Activated naive CD4-positive, alpha-beta T cell treated with anti-CD3 and anti-CD28 coated beads, Interleukin-2, amount 10 ng/mL, durations not matched to agents 7 days and 5 days (primary cell): ENCODE data around the gene ZNF160.
"Not testable (repeated sequence)": the region's sequence is repeated elsewhere in the genome, so short reads cannot be mapped to it uniquely, and the experiment has no call there.

ENCODE experiments used
- CTCF ChIA-PET: fragments of 350-600 bp; sonication (Branson Sonifier 250); formaldehyde crosslinking; loops from one replicate; lab custom pipeline; 2021; ENCODE audit warnings: antibody characterized with exemption; lab: Charles Lee
- DNase-seq: peaks from one replicate; pipeline ENCODE4 v3.0.0-alpha.2; 2020
- H3K27ac Mint-ChIP-seq: one replicate; pipeline ENCODE4 v1.8.0; 2021; ENCODE audit warnings: mild to moderate bottlenecking, moderate library complexity, mixed read lengths
- H3K27me3 Mint-ChIP-seq: one replicate; pipeline ENCODE4 v1.8.0; 2021; ENCODE audit warnings: mild to moderate bottlenecking, mixed read lengths
- H3K36me3 Mint-ChIP-seq: one replicate; pipeline ENCODE4 v1.8.0; 2021; ENCODE audit warnings: mixed read lengths
- H3K4me1 Mint-ChIP-seq: one replicate; pipeline ENCODE4 v1.8.0; 2021; ENCODE audit warnings: mixed read lengths
- H3K4me3 Mint-ChIP-seq: one replicate; pipeline ENCODE4 v1.8.0; 2021; ENCODE audit warnings: mild to moderate bottlenecking, moderate library complexity, mixed read lengths
- H3K9me3 Mint-ChIP-seq: one replicate; pipeline ENCODE4 v1.8.0; 2021; ENCODE audit warnings: mixed read lengths

ZNF160 gene

DNA sequence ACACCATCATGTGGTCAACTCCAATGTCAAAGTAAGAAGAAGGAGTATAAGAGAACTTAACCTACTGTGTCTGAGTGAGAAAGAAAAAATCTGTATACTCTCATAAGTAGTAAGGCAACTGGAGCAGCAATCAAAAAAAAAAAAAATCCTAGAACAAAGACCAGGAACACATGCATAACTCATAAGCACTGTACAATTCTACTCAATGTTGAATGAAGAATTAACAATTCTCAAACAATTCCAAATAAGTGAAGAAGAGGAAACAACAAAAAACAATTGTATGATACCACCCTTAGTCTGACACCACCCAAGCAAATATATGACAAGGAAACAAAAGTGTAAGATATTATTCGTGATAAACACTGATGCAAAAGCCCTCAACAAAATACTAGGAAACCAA, 24.6 kb downstream of the ZNF160 start:
- CTCF ChIA-PET = no interaction called here

DNA sequence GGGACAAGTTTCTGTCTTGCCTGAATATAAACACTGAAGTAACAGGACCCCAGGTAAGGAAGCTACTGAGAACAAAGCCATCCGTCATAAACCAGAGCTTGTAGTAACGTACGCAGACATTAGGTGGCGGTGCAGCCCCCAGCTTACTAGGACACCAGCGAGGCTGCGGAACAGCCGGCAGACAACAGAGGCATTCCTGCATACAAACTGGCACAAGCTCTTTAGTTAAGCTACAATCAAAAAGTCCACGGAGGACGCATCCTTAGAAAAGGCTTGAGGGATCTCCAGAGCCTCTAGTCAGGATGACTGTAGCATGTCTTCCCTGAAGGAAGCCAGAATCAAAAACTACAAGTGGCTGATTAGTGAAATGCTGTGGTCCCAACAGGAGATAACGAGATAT, 26.2 kb downstream of the ZNF160 start:
- CTCF ChIA-PET = no interaction called here
- no peak overlapping the region for H3K4me3 Mint-ChIP-seq
- no peaks in the 10 kb centered on the region for H3K4me1 Mint-ChIP-seq
- no peaks in the 10 kb centered on the region for H3K27me3 Mint-ChIP-seq
- DNase-seq = no peak
- H3K9me3 Mint-ChIP-seq = peaks cover 68% of the 10 kb centered on the region
- H3K27ac Mint-ChIP-seq = no peak overlapping the region
- H3K36me3 Mint-ChIP-seq = peaks cover 95% of the 10 kb centered on the region

More for the DNA sequence above, 24.6 kb downstream of the ZNF160 start:
- DNase-seq = no peak
- peaks cover 94% of the 10 kb centered on the region for H3K36me3 Mint-ChIP-seq
- H3K4me1 Mint-ChIP-seq = no peaks in the 10 kb centered on the region
- H3K27me3 Mint-ChIP-seq = no peaks in the 10 kb centered on the region
- no peak overlapping the region for H3K4me3 Mint-ChIP-seq
- peaks cover 63% of the 10 kb centered on the region for H3K9me3 Mint-ChIP-seq
- no peak overlapping the region for H3K27ac Mint-ChIP-seq

DNA sequence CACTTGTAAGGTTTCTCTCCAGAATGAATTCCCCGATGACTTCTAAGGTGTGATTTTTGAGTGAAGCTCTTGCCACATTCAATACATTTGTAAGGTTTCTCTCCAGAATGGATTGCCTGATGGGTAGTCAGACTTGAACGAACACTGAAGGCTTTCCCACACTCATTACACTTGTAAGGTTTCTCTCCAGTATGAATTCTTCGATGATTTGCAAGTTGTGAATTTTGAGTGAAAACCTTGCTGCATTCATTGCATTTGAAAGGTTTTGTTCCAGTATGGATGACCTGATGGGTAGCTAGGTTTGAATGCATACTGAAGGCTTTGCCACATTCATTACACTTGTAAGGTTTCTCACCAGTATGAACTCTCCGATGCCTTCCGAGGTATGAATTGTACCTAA, 34.4 kb downstream of the ZNF160 start:
- no peak overlapping the region for H3K4me3 Mint-ChIP-seq
- no peak overlapping the region for H3K27ac Mint-ChIP-seq
- H3K27me3 Mint-ChIP-seq = no peaks in the 10 kb centered on the region
- H3K4me1 Mint-ChIP-seq = no peaks in the 10 kb centered on the region
- peaks cover 65% of the 10 kb centered on the region for H3K9me3 Mint-ChIP-seq
- DNase-seq = no peak
- CTCF ChIA-PET = no interaction called here
- peaks cover 68% of the 10 kb centered on the region for H3K36me3 Mint-ChIP-seq

DNA sequence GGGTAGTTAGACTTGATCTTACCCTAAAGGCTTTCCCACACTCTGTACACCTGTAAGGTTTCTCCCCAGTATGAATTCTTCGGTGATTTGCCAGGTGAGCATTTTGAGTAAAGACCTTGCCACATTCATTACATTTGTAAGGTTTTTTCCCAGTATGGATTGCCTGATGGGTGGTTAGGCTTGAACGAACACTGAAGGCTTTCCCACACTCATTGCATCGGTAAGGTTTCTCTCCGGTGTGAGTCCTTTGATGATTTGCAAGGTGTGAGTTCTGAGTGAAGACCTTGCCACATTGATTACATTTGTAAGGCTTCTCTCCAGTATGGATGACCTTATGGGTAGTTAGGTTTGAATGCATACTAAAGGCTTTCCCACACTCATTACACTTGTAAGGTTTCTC, 35.0 kb downstream of the ZNF160 start:
- no peak for DNase-seq
- Mint-ChIP-seq H3K36me3 (peaks cover 65% of the 10 kb centered on the region), H3K27ac (no peak overlapping the region), H3K9me3 (peaks cover 67% of the 10 kb centered on the region), H3K4me3 (no peak overlapping the region), H3K4me1 (no peaks in the 10 kb centered on the region), H3K27me3 (no peaks in the 10 kb centered on the region)
- CTCF ChIA-PET = no interaction called here

DNA sequence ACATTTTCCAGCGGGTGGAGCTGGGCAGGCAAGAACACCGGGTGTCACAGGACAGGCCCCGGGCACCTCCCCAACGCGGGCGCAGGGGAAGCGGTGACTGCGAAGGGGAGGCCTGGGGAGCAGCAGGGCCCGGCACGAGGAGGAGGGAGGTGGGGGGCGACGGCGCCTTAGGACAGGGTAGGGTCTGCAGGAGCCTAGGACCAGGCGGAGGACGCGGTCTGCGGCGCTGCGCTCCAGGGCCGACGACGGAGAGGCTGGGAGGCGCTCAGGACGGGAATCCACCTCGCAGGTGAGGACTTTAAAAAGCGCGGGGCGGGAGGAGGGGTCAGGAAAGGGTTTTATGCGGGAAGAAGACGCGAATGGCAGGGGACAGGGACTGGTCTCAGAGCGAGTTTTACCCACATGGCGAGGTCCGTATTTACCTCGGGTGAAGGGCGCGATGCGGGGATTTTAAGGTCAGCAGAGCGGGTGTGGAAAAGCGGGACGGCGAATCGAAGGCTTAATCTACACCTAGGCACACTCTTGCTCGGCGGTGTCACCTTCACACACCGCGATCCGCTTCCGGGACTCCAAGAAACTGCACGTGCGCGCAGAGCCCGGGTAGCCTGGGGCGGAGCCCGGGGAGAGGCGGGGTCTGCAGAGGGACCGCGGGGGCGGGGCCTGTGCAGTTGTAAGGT, 45.2 kb downstream of the ZNF160 start:
- DNase-seq = peak; percentile 40
- H3K27me3 Mint-ChIP-seq = peaks cover 16% of the 10 kb centered on the region
- H3K9me3 Mint-ChIP-seq = peaks cover 51% of the 10 kb centered on the region
- CTCF ChIA-PET = no interaction called here
- no peak overlapping the region for H3K4me3 Mint-ChIP-seq
- peaks cover 14% of the 10 kb centered on the region for H3K36me3 Mint-ChIP-seq
- no peak overlapping the region for H3K27ac Mint-ChIP-seq
- H3K4me1 Mint-ChIP-seq = peaks cover 2% of the 10 kb centered on the region

DNA sequence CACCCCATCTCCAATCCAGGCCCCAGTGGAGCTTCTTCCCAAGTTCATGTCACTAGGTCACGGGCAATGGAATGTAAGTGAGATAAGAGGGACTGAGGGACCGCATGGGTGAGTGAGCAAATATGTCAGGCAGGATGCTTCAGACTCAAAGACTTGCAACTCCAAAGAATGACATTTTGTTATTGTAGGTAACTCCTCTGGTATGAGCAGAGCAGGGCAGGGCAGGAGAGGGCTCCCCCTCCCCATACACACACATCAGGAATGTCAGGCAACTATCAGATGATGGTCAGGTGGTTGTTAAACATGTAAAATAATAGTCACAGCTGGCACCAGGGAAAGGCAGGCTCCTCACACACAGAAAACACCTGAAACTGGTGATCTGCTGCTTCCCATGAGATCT, 48.1 kb downstream of the ZNF160 start:
- H3K4me1 Mint-ChIP-seq = peaks cover 2% of the 10 kb centered on the region
- CTCF ChIA-PET = no interaction called here
- no peak for DNase-seq
- H3K9me3 Mint-ChIP-seq = peaks cover 51% of the 10 kb centered on the region
- peaks cover 16% of the 10 kb centered on the region for H3K27me3 Mint-ChIP-seq
- peaks cover 5% of the 10 kb centered on the region for H3K36me3 Mint-ChIP-seq
- H3K4me3 Mint-ChIP-seq = no peak overlapping the region
- no peak overlapping the region for H3K27ac Mint-ChIP-seq

DNA sequence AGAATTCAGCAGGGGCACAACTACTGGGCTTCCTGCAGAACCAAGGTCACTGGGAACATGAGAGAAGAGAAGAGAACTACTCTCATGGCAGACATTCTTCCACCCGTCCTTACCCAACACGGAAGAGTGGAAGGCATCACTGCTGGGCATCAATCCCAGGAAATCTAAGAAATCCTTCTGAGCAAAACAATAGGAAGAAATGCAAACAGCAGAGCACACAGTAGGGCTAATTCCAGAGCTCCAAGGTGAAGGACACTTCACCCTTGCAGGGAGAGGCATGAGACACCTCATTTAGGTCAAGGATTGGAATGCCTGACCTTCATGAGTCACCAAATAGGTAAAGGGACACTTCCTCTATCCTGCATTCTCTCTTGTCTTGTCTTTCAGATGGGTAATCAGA, 55.8 kb downstream of the ZNF160 start:
- Mint-ChIP-seq H3K4me3 (no peak overlapping the region), H3K4me1 (no peaks in the 10 kb centered on the region), H3K27ac (no peak overlapping the region), H3K27me3 (no peaks in the 10 kb centered on the region), H3K36me3 (no peaks in the 10 kb centered on the region), H3K9me3 (peaks cover 42% of the 10 kb centered on the region)
- CTCF ChIA-PET = no interaction called here
- DNase-seq = no peak

DNA sequence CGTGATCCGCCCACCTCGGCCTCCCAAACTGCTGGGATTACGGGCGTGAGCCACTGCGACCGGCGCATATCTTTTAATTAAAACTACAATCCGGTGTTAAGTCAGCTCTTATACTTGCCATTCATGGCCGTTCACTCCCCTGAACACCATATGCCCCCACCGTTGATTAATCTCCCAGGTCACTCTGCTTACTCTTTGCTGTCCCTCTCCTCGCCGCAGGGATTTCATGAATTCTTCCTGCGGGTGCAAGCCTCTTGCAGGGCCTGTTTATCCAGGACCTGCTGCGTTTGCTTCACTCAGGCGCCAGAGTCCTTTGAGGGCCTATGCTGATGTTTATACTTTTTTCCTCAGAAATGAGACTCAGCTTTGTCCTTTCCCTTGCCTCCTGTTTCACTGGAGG, 57.7 kb downstream of the ZNF160 start:
- no peaks in the 10 kb centered on the region for H3K36me3 Mint-ChIP-seq
- H3K4me1 Mint-ChIP-seq = no peaks in the 10 kb centered on the region
- peaks cover 33% of the 10 kb centered on the region for H3K9me3 Mint-ChIP-seq
- no peak overlapping the region for H3K27ac Mint-ChIP-seq
- H3K4me3 Mint-ChIP-seq = no peak overlapping the region
- DNase-seq = no peak
- H3K27me3 Mint-ChIP-seq = no peaks in the 10 kb centered on the region
- CTCF ChIA-PET = no interaction called here

DNA sequence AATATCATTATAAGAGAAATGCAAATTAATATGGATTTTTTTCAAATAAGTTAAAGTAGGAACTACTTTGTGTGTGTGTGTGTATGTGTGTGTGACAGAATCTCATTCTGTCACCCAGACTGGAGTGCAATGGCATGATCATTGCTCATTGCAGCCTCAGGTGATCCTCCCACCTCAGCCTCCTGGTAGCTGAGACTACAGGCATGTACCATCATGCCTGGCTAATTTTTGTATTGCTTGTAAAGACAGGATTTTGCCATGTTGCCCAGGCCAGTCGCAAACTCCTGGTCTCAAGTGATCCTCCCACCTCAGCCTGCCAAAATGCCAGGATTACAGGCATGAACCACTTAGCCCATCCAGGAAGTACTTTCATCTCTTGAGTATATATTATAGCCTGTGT, 61.9 kb downstream of the ZNF160 start:
- Mint-ChIP-seq H3K27me3 (no peaks in the 10 kb centered on the region), H3K27ac (no peak overlapping the region), H3K4me3 (no peak overlapping the region), H3K9me3 (peaks cover 37% of the 10 kb centered on the region), H3K36me3 (peaks cover 3% of the 10 kb centered on the region), H3K4me1 (no peaks in the 10 kb centered on the region)
- CTCF ChIA-PET = no interaction called here
- no peak for DNase-seq

DNA sequence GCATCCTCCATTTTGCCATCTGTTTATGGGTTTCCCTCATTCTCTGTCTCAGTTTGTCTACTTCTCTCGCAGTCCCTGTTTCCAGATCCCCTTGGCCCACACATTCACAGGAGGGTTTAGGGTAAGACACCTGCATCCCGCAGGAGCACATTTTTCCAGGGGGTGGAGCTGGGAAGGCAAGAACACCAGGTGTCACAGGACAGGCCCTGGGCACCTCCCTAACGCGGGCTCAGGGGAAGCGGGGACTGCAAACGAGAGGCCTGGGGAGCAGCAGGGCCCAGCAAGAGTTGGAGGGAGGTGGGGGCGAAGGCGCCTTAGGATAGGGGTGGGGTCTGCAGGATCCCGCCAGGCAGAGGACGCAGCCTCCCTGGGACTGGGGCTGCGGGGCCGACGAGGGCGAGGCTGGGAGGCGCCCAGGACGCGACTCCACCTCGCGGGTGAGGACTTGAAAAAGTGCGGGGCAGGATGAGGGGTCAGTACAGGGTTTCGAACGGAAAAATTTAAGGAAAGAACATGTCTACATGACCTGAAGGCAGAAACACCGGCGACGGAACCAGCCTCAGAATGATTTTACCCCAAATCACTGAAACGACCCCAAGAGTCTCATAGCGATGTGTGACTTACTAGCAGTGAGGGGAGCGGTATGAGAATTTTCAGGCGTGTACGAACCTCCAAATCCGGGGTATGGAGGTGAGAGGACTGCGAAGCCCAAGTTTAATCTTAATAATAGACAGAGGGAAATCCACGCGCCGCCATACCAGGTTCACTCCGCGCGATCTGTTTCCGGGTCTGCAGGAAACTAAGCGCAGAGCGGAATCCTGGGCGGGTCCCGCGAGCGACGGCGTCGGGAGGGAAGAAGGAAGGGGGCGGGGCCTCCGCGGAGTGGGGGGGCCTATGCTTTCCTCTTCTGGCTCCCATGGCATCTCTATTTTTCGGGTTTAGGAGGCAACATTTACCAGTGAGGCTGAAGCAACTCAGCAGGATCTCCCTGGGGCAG, 65.8 kb downstream of the ZNF160 start:
- Mint-ChIP-seq H3K4me1 (no peaks in the 10 kb centered on the region), H3K27ac (no peak overlapping the region), H3K36me3 (peaks cover 3% of the 10 kb centered on the region), H3K4me3 (peak overlapping the region; percentile 29), H3K27me3 (no peaks in the 10 kb centered on the region), H3K9me3 (peaks cover 42% of the 10 kb centered on the region)
- CTCF ChIA-PET = no interaction called here
- DNase-seq = peak; percentile 45

DNA sequence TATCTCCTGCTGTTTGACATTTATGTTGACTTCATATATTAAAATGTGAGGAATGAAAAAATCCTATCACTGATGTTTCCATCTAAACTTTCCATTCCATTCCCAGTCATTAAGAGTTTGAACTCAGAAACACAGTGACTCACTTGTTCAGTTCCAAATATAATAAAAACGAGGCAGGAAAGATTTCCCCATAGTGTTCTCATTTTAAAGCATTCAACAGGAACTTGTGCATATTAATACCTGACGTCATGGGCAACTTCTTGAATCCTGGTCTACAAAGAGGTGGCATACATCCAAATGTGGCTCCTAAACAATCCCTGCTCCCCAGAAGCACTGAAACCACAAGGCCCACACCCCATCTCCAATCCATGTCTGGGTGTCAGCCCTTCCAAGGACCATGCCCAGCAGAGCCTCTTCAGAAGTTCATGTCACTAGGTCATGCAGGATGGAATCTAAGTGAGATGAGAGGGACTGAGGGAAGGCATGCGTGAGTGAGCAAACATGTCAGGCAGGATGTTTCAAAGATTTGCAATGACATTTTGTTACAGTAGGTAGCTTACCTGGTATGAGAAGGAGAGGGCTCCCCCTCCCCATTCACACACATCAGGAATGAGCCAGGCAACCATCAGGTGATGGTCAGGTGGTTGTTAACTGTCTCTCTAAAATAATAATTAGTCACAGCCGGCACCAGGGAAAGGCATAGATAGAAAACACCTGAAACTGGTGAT, 68.1 kb downstream of the ZNF160 start:
- CTCF ChIA-PET = no interaction called here
- Mint-ChIP-seq H3K27ac (peak overlapping the region; percentile 19), H3K4me1 (no peaks in the 10 kb centered on the region), H3K36me3 (peaks cover 3% of the 10 kb centered on the region), H3K27me3 (no peaks in the 10 kb centered on the region), H3K4me3 (no peak overlapping the region), H3K9me3 (peaks cover 50% of the 10 kb centered on the region)
- DNase-seq = no peak

DNA sequence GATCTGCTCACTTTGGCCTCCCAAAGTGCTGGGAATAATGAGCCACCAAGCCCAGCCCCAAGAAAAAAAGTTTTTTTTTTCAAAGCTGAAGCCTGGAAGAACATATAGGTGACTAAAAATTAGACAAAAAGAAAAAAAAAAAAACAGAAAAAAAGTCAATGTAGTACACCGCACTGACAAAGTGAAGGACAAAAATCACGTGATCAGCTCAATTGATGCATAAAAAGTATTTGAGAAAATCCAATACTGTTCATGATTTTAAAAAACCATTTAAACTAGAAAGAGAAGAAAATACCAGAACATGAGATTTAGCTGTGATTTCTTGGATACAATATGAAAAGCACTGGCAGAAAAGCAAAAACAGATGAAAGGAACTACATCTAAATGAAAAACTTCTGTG, 69.2 kb downstream of the ZNF160 start:
- no peak for DNase-seq
- peaks cover 50% of the 10 kb centered on the region for H3K9me3 Mint-ChIP-seq
- CTCF ChIA-PET = no interaction called here
- no peak overlapping the region for H3K4me3 Mint-ChIP-seq
- H3K27ac Mint-ChIP-seq = no peak overlapping the region
- H3K4me1 Mint-ChIP-seq = no peaks in the 10 kb centered on the region
- no peaks in the 10 kb centered on the region for H3K27me3 Mint-ChIP-seq
- H3K36me3 Mint-ChIP-seq = peaks cover 3% of the 10 kb centered on the region

DNA sequence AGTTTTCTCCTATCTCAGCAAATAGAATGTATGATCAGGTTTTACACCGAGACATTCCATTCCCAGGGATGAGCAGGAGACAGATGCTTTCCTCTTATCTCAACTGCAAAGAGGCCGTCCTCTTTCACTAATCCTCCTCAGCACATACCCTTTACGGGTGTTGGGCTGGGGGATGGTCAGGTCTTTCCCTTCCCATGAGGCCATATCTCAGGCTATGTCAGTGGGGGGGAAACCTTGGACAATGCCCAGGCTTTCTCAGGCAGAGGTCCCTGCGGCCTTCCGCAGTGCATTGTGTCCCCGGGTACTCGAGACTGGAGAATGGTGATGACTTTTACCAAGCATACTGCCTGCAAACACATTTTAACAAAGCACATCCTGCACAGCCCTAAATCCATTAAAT, 74.9 kb downstream of the ZNF160 start:
- H3K36me3 Mint-ChIP-seq, H3K27me3 Mint-ChIP-seq, DNase-seq, CTCF ChIA-PET, H3K4me3 Mint-ChIP-seq, H3K4me1 Mint-ChIP-seq, H3K27ac Mint-ChIP-seq: not testable (repeated sequence)
- peaks cover 51% of the 10 kb centered on the region for H3K9me3 Mint-ChIP-seq

DNA sequence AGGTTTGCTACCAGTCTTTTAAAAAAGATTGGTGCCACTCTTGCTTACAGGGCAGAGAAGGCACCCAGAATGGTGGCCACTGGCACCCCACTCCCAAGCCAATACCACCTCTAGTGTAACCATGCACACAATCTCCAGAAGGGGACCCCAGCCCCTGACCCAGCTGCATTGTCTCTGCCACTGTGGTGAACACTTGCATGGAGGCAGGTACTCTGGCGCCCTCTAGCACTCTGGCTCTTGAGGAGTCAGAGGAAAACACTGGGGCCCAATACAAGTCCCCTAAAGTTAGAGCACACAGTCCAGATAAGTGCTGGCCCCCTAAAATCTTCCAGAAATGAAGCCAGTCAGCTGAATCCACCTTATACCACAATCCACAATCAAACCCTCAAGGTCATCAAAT, 83.5 kb downstream of the ZNF160 start:
- CTCF ChIA-PET = no interaction called here
- Mint-ChIP-seq H3K4me1 (no peaks in the 10 kb centered on the region), H3K36me3 (no peaks in the 10 kb centered on the region), H3K27me3 (no peaks in the 10 kb centered on the region), H3K4me3 (no peak overlapping the region), H3K27ac (no peak overlapping the region), H3K9me3 (peaks cover 38% of the 10 kb centered on the region)
- peak; percentile 39 for DNase-seq
